ENCODE data around the gene PRKCE. TPM values are rescaled to one million over a fixed set of nuclear protein-coding genes. Genes with fewer than 3 reads are reported as not detected.

The PRKCE gene
- total and polyA plus RNA-seq, 11 donors = 4.1 to 22.3 (median 16.2) TPM

- no peaks in the 10 kb centered on the region for H3K27me3 ChIP-seq
- no peak for TF ChIP-seq POLR2A (IDR thresholded peaks at IDR 0.05)
- no peaks in the 10 kb centered on the region for H3K9me3 ChIP-seq
- no peak overlapping the region for H3K4me3 ChIP-seq
- H3K36me3 ChIP-seq = peaks cover 0 to 14% (median 3%) of the 10 kb centered on the region in 9 donors
- H3K4me1 ChIP-seq = peaks cover 5 to 43% (median 32%) of the 10 kb centered on the region in 12 donors
- peak overlapping the region; percentile 38 to 80 (median 64) for H3K27ac ChIP-seq
- intact Hi-C loops (cut with DNase I) = no loop called here
- DNase-seq (no peak), ATAC-seq (no peak)
- WGBS, 4 donors = 74 to 87% (median 79%) methylated on average over 8 of the region's 8 CpGs
Measured at GRCh38 chr2:46163804-46164528, 512.5 kb downstream of the PRKCE start.

- Histone ChIP-seq H3K4me1 (peaks cover 5 to 43% (median 32%) of the 10 kb centered on the region in 12 donors), H3K4me3 (no peak overlapping the region), H3K36me3 (peaks cover 0 to 8% (median 3%) of the 10 kb centered on the region in 9 donors), H3K9me3 (no peaks in the 10 kb centered on the region), H3K27me3 (no peaks in the 10 kb centered on the region), H3K27ac (peak overlapping the region; percentile 38 to 80 (median 66))
- no peak for TF ChIP-seq CTCF (IDR thresholded peaks at IDR 0.05)
- TF ChIP-seq POLR2A (IDR thresholded peaks at IDR 0.05) = no peak
- WGBS, 4 donors = 40 to 60% (median 52%) methylated on average over 9 to 10 of the region's 10 CpGs
- intact Hi-C loops (cut with DNase I) = loop anchor here in 2 of 10 donors (5.0 kb wide), 2 partner anchors 37 to 42 kb away; no protein-coding TSS in a partner anchor
- ATAC-seq (peak; percentile 91 to 96 (median 92)), DNase-seq (peak in 4 of 5 donors; percentile 82 to 89 (median 86))
Measured at GRCh38 chr2:46164529-46165301, 513.2 kb downstream of the PRKCE start.

GRCh38 chr2:46165916-46166315, 514.4 kb downstream of the PRKCE start:
- Histone ChIP-seq H3K27me3 (no peaks in the 10 kb centered on the region), H3K36me3 (no peaks in the 10 kb centered on the region), H3K4me1 (peaks cover 5 to 46% (median 34%) of the 10 kb centered on the region in 12 donors), H3K4me3 (no peak overlapping the region), H3K27ac (peak overlapping the region in 4 of 12 donors; percentile 63 to 76 (median 73)), H3K9me3 (no peaks in the 10 kb centered on the region)
- WGBS, 4 donors = 96 to 99% (median 98%) methylated on average over 9 of the region's 9 CpGs
- intact Hi-C loops (cut with DNase I) = loop anchor here in 2 of 10 donors (5.0 kb wide), 2 partner anchors 39 to 44 kb away; no protein-coding TSS in a partner anchor
- no peak for ATAC-seq
- no peak for DNase-seq
- TF ChIP-seq CTCF (IDR thresholded peaks at IDR 0.05) = no peak
- TF ChIP-seq POLR2A (IDR thresholded peaks at IDR 0.05) = no peak

- Histone ChIP-seq H3K4me3 (no peak overlapping the region), H3K4me1 (peaks cover 5 to 41% (median 21%) of the 10 kb centered on the region in 12 donors), H3K27ac (no peak overlapping the region), H3K27me3 (no peaks in the 10 kb centered on the region), H3K36me3 (no peaks in the 10 kb centered on the region), H3K9me3 (no peaks in the 10 kb centered on the region)
- no peak for TF ChIP-seq POLR2A (IDR thresholded peaks at IDR 0.05)
- TF ChIP-seq CTCF (IDR thresholded peaks at IDR 0.05) = no peak
- no peak for ATAC-seq
- DNase-seq = no peak
- intact Hi-C loops (cut with DNase I) = loop anchor here in 2 of 10 donors (5.0 kb wide), 2 partner anchors 40 to 45 kb away; no protein-coding TSS in a partner anchor
- WGBS, 4 donors = 97 to 100% (median 98%) methylated on average over 9 of the region's 9 CpGs
Measured at GRCh38 chr2:46167406-46167805, 515.9 kb downstream of the PRKCE start.
